Natural killer cell (primary cell): ENCODE data around the gene SLC25A31. TPM values are rescaled to one million over a fixed set of nuclear protein-coding genes. Genes with fewer than 3 reads are reported as not detected.

Source experiments
- ATAC-seq, 3 donors: fragments of 150-1000 bp in 2 of 3; fragments of 200-7000 bp in 1 of 3; cut with Tn5 transposase; 1 replicate in 1 of 3; 2 replicates in 2 of 3; pipeline ENCODE4 v1.10.0; 2021; ENCODE audit warnings: mild to moderate bottlenecking in 2 of 3, moderate library complexity in 2 of 3
- DNase-seq, 2 donors: peaks; one replicate each; pipeline versions ENCODE4 v3.0.0 to v3.0.0-alpha.2; 2013 to 2021; ENCODE audit warnings: mixed read lengths in 1 of 2
- H3K27ac ChIP-seq: one replicate; pipeline ENCODE4 v1.5.1; 2013; ENCODE audit warnings: mild to moderate bottlenecking, low read length
- H3K27me3 ChIP-seq: one replicate; pipeline ENCODE4 v1.6.1; 2013; ENCODE audit warnings: low read length; ENCODE audit not compliant: control insufficient read depth, insufficient read depth
- H3K36me3 ChIP-seq: one replicate; pipeline ENCODE4 v1.6.1; 2013; ENCODE audit warnings: low read length; ENCODE audit not compliant: control insufficient read depth, insufficient read depth
- H3K4me1 ChIP-seq: one replicate; pipeline ENCODE4 v1.6.1; 2013; ENCODE audit warnings: low read length; ENCODE audit not compliant: control insufficient read depth, insufficient read depth
- H3K4me3 ChIP-seq: one replicate; pipeline ENCODE4 v1.5.1; 2013; ENCODE audit warnings: low read length
- H3K9me3 ChIP-seq: one replicate; pipeline ENCODE4 v1.6.1; 2013; ENCODE audit warnings: low read length; ENCODE audit not compliant: control insufficient read depth, insufficient read depth
- H3K27ac Mint-ChIP-seq, 2 donors: one replicate each; pipeline ENCODE4 v1.8.0; 2022; ENCODE audit warnings: mild to moderate bottlenecking in 2 of 2, mixed read lengths in 2 of 2, moderate library complexity in 1 of 2
- H3K27me3 Mint-ChIP-seq, 2 donors: one replicate each; pipeline ENCODE4 v1.8.0; 2022; ENCODE audit warnings: low read depth in 2 of 2, mixed read lengths in 2 of 2
- H3K36me3 Mint-ChIP-seq: one replicate; pipeline ENCODE4 v1.8.0; 2022; ENCODE audit warnings: mixed read lengths
- H3K4me1 Mint-ChIP-seq, 2 donors: one replicate each; pipeline ENCODE4 v1.8.0; 2022; ENCODE audit warnings: mixed read lengths in 2 of 2
- H3K4me3 Mint-ChIP-seq: one replicate; pipeline ENCODE4 v1.8.0; 2022; ENCODE audit warnings: mild to moderate bottlenecking, moderate library complexity, mixed read lengths
- H3K9me3 Mint-ChIP-seq, 2 donors: one replicate each; pipeline ENCODE4 v1.8.0; 2022; ENCODE audit warnings: mixed read lengths in 2 of 2
- WGBS: methylation state at CpG from one replicate; pipeline ENCODE4 v1.1.7; 2013; ENCODE audit warnings: missing lambda C conversion rate; ENCODE audit not compliant: insufficient coverage; 5-methylcytosine and 5-hydroxymethylcytosine counted together
- intact Hi-C: fragments of 100-400 bp; cut with micrococcal nuclease; formaldehyde crosslinking; loops from one replicate; pipeline ENCODE4 v1.14.2; 2022
- total RNA-seq, 4 donors: library from RNA; stranded (reverse); fragments of 120-200 nt in 1 of 4; gene quantifications; one replicate each; pipeline versions ENCODE4 v1.2.3 to v1.2.4, GENCODE V29; 2013 to 2022
- TF ChIP-seq, protein P1 (sequence below): fragments of 200-600 bp; IDR thresholded peaks from one replicate; pipeline ENCODE4 v1.8.0; 2022; ENCODE audit warnings: antibody characterized with exemption

SLC25A31 gene
- total RNA-seq, 3 donors from 2014 or later (not counting 1 experiment from before 2014, with no cell fraction given) = not detected

DNA sequence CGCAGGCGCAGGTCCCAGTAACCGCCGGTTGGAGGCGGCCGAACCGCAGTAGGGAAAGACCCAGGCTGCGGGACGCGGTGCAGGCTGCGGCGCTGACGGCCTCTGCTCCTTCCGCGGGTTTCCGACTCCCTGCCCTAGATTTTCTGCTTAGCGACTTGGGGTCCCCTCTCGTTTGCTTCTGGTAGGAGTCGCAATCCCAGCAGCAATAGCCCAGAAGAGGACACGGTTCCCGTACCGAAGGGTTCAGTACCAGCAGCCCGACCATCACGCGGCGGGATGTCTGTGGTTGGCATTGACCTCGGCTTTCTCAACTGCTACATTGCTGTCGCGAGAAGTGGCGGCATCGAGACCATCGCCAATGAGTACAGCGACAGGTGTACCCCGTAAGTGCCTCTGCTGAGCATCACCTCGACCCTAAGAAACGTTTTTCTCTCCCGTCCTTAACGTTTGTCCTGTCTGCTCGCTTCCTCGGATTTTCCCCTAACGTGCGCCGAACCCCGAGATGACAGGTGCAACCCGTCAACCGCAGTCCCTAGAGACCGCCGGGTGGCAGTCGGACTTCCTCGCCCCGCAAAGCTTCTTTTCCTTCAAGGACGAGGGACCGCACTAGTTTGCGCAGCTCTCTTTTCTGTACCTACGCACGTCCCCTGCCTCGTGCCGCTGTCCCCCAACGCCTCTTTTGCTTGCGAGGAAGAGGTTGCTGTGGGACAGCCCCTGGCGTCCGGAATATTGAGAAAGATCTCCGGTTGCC, 52.2 kb downstream of the SLC25A31 start, which contains the start of gene HSPA4L:
Gene HSPA4L, plus strand, starts transcription at position 48 of the 751 bp plus-strand sequence. Its CDS starts 229 bp downstream, at position 277.
- peaks cover 24% of the 10 kb centered on the region for H3K27me3 ChIP-seq
- Mint-ChIP-seq H3K36me3 (peaks cover 7% of the 10 kb centered on the region), H3K9me3 (peaks cover 2 to 3% of the 10 kb centered on the region in 2 donors), H3K4me3 (peak within 1 kb of the TSS; percentile 92), H3K27me3 (peaks cover 51 to 62% of the 10 kb centered on the region in 2 donors), H3K4me1 (peaks cover 12 to 13% of the 10 kb centered on the region in 2 donors), H3K27ac (peak within 1 kb of the TSS; percentile 50 to 78)
- H3K4me1 ChIP-seq = peaks cover 20% of the 10 kb centered on the region
- H3K36me3 ChIP-seq = no peaks in the 10 kb centered on the region
- WGBS = under 1% methylated on average over 63 of the region's 63 CpGs
- peak; percentile 62 to 76 (median 69) for ATAC-seq
- peak within 1 kb of the TSS; percentile 35 for H3K4me3 ChIP-seq
- TF ChIP-seq, protein P1, sequence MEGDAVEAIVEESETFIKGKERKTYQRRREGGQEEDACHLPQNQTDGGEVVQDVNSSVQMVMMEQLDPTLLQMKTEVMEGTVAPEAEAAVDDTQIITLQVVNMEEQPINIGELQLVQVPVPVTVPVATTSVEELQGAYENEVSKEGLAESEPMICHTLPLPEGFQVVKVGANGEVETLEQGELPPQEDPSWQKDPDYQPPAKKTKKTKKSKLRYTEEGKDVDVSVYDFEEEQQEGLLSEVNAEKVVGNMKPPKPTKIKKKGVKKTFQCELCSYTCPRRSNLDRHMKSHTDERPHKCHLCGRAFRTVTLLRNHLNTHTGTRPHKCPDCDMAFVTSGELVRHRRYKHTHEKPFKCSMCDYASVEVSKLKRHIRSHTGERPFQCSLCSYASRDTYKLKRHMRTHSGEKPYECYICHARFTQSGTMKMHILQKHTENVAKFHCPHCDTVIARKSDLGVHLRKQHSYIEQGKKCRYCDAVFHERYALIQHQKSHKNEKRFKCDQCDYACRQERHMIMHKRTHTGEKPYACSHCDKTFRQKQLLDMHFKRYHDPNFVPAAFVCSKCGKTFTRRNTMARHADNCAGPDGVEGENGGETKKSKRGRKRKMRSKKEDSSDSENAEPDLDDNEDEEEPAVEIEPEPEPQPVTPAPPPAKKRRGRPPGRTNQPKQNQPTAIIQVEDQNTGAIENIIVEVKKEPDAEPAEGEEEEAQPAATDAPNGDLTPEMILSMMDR = no peak
- intact Hi-C loops = no loop called here
- peak; percentile 16 to 54 for DNase-seq
- no peaks in the 10 kb centered on the region for H3K9me3 ChIP-seq
- H3K27ac ChIP-seq = no peak within 1 kb of the TSS

DNA sequence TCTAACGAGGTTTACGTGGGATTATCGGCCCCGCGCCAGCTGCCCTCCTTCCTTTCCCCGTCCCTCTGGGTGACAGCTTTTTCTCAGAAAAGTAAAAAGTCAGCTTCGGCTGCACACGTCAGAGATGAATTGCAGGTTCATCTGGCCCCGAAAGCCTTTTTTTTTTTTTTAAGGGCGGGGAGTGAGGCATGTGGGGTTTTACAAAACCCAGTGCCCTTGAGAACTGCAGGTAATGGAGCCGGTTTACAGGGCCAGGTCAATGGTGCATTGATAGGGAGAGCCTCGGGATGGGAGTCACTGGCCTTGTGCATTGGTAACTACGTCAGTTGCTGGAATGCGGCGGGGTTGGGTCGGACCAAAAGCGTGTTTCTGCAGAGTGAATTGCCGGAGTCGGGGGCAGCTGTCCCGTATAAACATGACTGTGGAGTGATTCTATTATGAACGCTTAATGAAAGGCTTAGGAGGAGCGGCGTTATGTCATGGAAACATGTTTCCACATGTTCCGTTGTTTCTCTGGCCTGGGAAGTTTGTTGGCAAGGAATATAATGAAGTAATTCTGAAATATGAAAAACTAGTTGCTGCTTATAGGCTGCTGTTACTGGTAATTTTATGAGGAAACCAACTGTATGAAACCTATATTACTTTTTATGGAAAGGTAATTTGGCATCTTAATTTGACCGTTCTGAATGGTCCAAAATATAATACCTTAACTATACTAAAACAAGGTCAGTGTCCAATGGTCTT, 53.0 kb downstream of the SLC25A31 start:
- H3K4me1 ChIP-seq = peaks cover 20% of the 10 kb centered on the region
- no peaks in the 10 kb centered on the region for H3K36me3 ChIP-seq
- peaks cover 7% of the 10 kb centered on the region for H3K36me3 Mint-ChIP-seq
- H3K27ac Mint-ChIP-seq = peak overlapping the region; percentile 50 to 78
- ATAC-seq (no peak), DNase-seq (no peak)
- H3K9me3 Mint-ChIP-seq = peaks cover 2 to 3% of the 10 kb centered on the region in 2 donors
- H3K4me1 Mint-ChIP-seq = peaks cover 12 to 13% of the 10 kb centered on the region in 2 donors
- 31% methylated on average over 24 of the region's 25 CpGs for WGBS
- TF ChIP-seq, protein P1 = no peak
- H3K27ac ChIP-seq = no peak overlapping the region
- peak overlapping the region; percentile 35 for H3K4me3 ChIP-seq
- no peaks in the 10 kb centered on the region for H3K9me3 ChIP-seq
- peaks cover 46 to 55% of the 10 kb centered on the region in 2 donors for H3K27me3 Mint-ChIP-seq
- peak overlapping the region; percentile 92 for H3K4me3 Mint-ChIP-seq
- peaks cover 24% of the 10 kb centered on the region for H3K27me3 ChIP-seq
- intact Hi-C loops = no loop called here

DNA sequence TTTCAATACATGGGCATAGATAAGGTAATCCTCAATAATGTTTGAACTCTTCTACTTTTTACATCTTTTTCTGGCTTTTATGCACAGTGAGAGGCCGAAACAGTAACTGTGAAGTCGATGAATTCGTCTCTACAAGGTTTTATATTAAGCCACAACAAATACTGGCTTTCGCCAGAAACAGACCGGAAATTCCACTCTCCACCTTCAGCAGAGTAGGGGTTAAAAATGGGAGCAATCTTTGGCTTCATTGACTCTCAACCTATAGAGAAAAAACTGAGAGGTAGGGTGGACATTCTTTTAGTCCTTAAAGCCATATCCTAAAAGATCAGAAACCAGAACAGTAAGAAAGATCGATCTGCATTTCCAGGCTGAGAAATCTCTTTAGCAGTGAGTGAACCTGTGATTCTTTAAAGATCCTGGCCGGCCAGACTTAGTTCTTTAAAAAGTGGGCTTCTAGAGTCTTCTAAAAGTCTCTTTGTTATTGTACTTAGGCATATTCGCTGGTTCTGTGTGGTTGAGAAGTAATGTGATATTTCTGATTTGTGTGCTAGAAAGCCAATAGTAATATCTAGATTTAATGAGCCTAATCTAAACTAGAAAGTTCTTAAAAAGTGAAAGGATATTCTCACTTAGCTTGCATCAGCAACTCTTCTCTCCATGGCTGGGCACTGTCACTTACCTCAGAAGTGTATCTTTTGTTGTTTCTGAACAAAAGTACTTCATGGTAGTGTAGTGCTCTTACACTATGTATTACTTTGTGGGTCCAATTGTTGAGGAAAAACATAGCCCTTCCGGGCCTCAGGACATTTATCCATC, 54.0 kb downstream of the SLC25A31 start:
- Histone ChIP-seq H3K4me3 (no peak overlapping the region), H3K4me1 (peaks cover 20% of the 10 kb centered on the region), H3K27ac (no peak overlapping the region), H3K36me3 (no peaks in the 10 kb centered on the region), H3K27me3 (peaks cover 24% of the 10 kb centered on the region), H3K9me3 (no peaks in the 10 kb centered on the region)
- Mint-ChIP-seq H3K4me3 (no peak overlapping the region), H3K9me3 (no peaks in the 10 kb centered on the region), H3K36me3 (peaks cover 7% of the 10 kb centered on the region), H3K27ac (no peak overlapping the region), H3K27me3 (peaks cover 45 to 56% of the 10 kb centered on the region in 2 donors), H3K4me1 (peaks cover 12 to 13% of the 10 kb centered on the region in 2 donors)
- ATAC-seq (no peak), DNase-seq (no peak)
- WGBS = 77% methylated on average over 4 of the region's 9 CpGs
- intact Hi-C loops = no loop called here
- TF ChIP-seq, protein P1 = no peak
